Sigmoid colon (tissue), 7 donors: ENCODE results near the gene MGMT. TPM values are rescaled to one million over a fixed set of nuclear protein-coding genes. Genes with fewer than 3 reads are reported as not detected.

Source experiments
- DNase-seq: peaks from one replicate; pipeline ENCODE4 v3.0.0-alpha.2; 2019
- H3K27ac ChIP-seq, 4 donors: fragments of 200-600 bp; sonication (generic); one replicate each; pipeline ENCODE4 v1.5.1; 2016 to 2019; ENCODE audit warnings: mild to moderate bottlenecking in 1 of 4
- H3K27me3 ChIP-seq, 3 donors: fragments of 200-600 bp; sonication (generic); one replicate each; pipeline ENCODE4 v1.5.1; 2019; ENCODE audit warnings: mild to moderate bottlenecking in 1 of 3
- H3K36me3 ChIP-seq, 4 donors: fragments of 200-600 bp; sonication (generic); one replicate each; pipeline ENCODE4 v1.5.1; 2016 to 2019
- H3K4me1 ChIP-seq, 4 donors: fragments of 200-600 bp; sonication (generic); one replicate each; pipeline ENCODE4 v1.5.1; 2017 to 2019
- H3K4me3 ChIP-seq, 4 donors: fragments of 200-600 bp; sonication (generic); one replicate each; pipeline ENCODE4 v1.5.1; 2017 to 2019; ENCODE audit warnings: mild to moderate bottlenecking in 2 of 4, moderate library complexity in 1 of 4
- H3K9me3 ChIP-seq, 4 donors: fragments of 200-600 bp in 3 of 4; sonication (generic) in 3 of 4; one replicate each; pipeline versions ENCODE4 v1.5.1 to v1.6.1; 2013 to 2019
- CTCF ChIP-seq, 4 experiments: fragments of 450-650 bp in 3 of 4; fragments of 200-600 bp in 1 of 4; IDR thresholded peaks; one replicate each; pipeline ENCODE4 v1.5.1; 2016 to 2019; ENCODE audit warnings: antibody characterized with exemption in 4 of 4, mild to moderate bottlenecking in 3 of 4, moderate library complexity in 2 of 4
- EP300 ChIP-seq, 4 donors: sonication (generic); formaldehyde crosslinking; IDR thresholded peaks; one replicate each; pipeline ENCODE4 v1.6.1; 2017; ENCODE audit warnings: antibody characterized with exemption in 4 of 4
- POLR2A ChIP-seq, 2 donors: fragments of 450-650 bp; IDR thresholded peaks; one replicate each; pipeline ENCODE4 v1.6.1; 2016; ENCODE audit warnings: antibody characterized with exemption in 2 of 2, mild to moderate bottlenecking in 2 of 2, moderate library complexity in 2 of 2
- POLR2AphosphoS5 ChIP-seq, 4 donors: sonication (generic); formaldehyde crosslinking; IDR thresholded peaks; one replicate each; pipeline ENCODE4 v1.6.1; 2017; ENCODE audit warnings: antibody characterized with exemption in 4 of 4
- WGBS, 2 donors: extraction: QIAGEN DNeasy Blood & Tissue Kit; methylation state at CpG; one replicate each; pipeline ENCODE4 v1.1.7; 2013; 5-methylcytosine and 5-hydroxymethylcytosine counted together
- intact Hi-C: fragments of 100-400 bp; cut with DNase I; formaldehyde crosslinking; loops from one replicate; pipeline ENCODE4 v1.15.1; 2023
- polyA plus RNA-seq, 3 donors: library from polyadenylated mRNA; stranded (reverse); fragments of 200-250 nt; gene quantifications; one replicate each; pipeline ENCODE4 v1.2.3, GENCODE V29; 2013
- total RNA-seq, 4 donors: library from RNA; depleted of rRNA; stranded (reverse); fragments of >200 nt; gene quantifications; one replicate each; pipeline ENCODE4 v1.1.0, GENCODE V29; 2016
- donor health status: healthy with polysubstance abuse.
- donor health status: Bipolar disorder and iron deficiency.
- donor health status: healthy.

The MGMT gene
- total and polyA plus RNA-seq, 7 donors, result 7.2 to 40.3 (median 24.3) TPM

- TF ChIP-seq POLR2AphosphoS5 (IDR thresholded peaks at IDR 0.05) (no peak), CTCF (IDR thresholded peaks at IDR 0.05) (no peak), POLR2A (IDR thresholded peaks at IDR 0.05) (no peak), EP300 (IDR thresholded peaks at IDR 0.05) (no peak)
- Histone ChIP-seq H3K27ac (no peak overlapping the region), H3K4me1 (no peaks in the 10 kb centered on the region), H3K9me3 (no peaks in the 10 kb centered on the region), H3K27me3 (no peaks in the 10 kb centered on the region), H3K36me3 (no peaks in the 10 kb centered on the region), H3K4me3 (no peak overlapping the region)
- WGBS, 2 donors, result 91 to 97% methylated on average over 3 of the region's 3 CpGs
- intact Hi-C loops, result no loop called here
- no peak for DNase-seq
Observed at GRCh38 chr10:129683920-129684319, 216.9 kb downstream of the MGMT start.

- no peaks in the 10 kb centered on the region for H3K27me3 ChIP-seq
- no peaks in the 10 kb centered on the region for H3K36me3 ChIP-seq
- H3K4me1 ChIP-seq, result peaks cover 0 to 9% (median 0%) of the 10 kb centered on the region in 4 donors
- intact Hi-C loops, result no loop called here
- no peaks in the 10 kb centered on the region for H3K9me3 ChIP-seq
- no peak overlapping the region for H3K27ac ChIP-seq
- H3K4me3 ChIP-seq, result no peak overlapping the region
- WGBS, 2 donors, result 89 to 95% methylated on average over 8 of the region's 8 CpGs
- TF ChIP-seq EP300 (IDR thresholded peaks at IDR 0.05) (no peak), CTCF (IDR thresholded peaks at IDR 0.05) (no peak)
- DNase-seq, result no peak
Observed at GRCh38 chr10:129685271-129685670, 218.2 kb downstream of the MGMT start.

- no peak for TF ChIP-seq POLR2A (IDR thresholded peaks at IDR 0.05)
- no peak for TF ChIP-seq EP300 (IDR thresholded peaks at IDR 0.05)
- TF ChIP-seq CTCF (IDR thresholded peaks at IDR 0.05), result no peak
- no peak for TF ChIP-seq POLR2AphosphoS5 (IDR thresholded peaks at IDR 0.05)
- WGBS, 2 donors, result 39 to 68% methylated on average over 4 of the region's 4 CpGs
Observed at GRCh38 chr10:129689671-129690071, 222.6 kb downstream of the MGMT start.

GRCh38 chr10:129690248-129691070, 223.4 kb downstream of the MGMT start:
- TF ChIP-seq CTCF (IDR thresholded peaks at IDR 0.05) (no peak), POLR2A (IDR thresholded peaks at IDR 0.05) (no peak), EP300 (IDR thresholded peaks at IDR 0.05) (no peak), POLR2AphosphoS5 (IDR thresholded peaks at IDR 0.05) (no peak)
- intact Hi-C loops, result no loop called here
- Histone ChIP-seq H3K4me1 (peaks cover 0 to 25% (median 7%) of the 10 kb centered on the region in 4 donors), H3K9me3 (no peaks in the 10 kb centered on the region), H3K27ac (peak overlapping the region in 1 of 4 donors; percentile 55), H3K4me3 (no peak overlapping the region), H3K27me3 (no peaks in the 10 kb centered on the region), H3K36me3 (no peaks in the 10 kb centered on the region)
- DNase-seq, result no peak
- WGBS, 2 donors, result 86 to 91% methylated on average over 8 of the region's 8 CpGs

More at GRCh38 chr10:129689671-129690071, 222.6 kb downstream of the MGMT start:
- no peak for DNase-seq
- Histone ChIP-seq H3K4me1 (peaks cover 0 to 23% (median 7%) of the 10 kb centered on the region in 4 donors), H3K4me3 (no peak overlapping the region), H3K9me3 (no peaks in the 10 kb centered on the region), H3K27me3 (no peaks in the 10 kb centered on the region), H3K36me3 (no peaks in the 10 kb centered on the region), H3K27ac (peak overlapping the region in 1 of 4 donors; percentile 55)
- intact Hi-C loops, result no loop called here
